Measurements from ENCODE around the gene RABL2B.

Gene RABL2B

GRCh38 chr22:50722048-50722701 is 61.3 kb downstream of the RABL2B start:
- no peak for DNase-seq

DNA sequence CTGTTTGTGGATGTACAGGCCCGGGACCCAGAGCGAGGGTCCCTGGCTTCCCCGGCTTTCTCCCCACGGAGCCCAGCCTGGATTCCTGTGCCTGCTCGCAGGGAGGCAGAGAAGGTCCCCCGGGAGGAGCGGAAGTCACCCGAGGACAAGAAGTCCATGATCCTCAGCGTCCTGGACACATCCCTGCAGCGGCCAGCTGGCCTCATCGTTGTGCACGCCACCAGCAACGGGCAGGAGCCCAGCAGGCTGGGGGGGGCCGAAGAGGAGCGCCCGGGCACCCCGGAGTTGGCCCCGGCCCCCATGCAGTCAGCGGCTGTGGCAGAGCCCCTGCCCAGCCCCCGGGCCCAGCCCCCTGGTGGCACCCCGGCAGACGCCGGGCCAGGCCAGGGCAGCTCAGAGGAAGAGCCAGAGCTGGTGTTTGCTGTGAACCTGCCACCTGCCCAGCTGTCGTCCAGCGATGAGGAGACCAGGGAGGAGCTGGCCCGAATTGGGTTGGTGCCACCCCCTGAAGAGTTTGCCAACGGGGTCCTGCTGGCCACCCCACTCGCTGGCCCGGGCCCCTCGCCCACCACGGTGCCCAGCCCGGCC is 62.1 kb downstream of the RABL2B start:
- DNase-seq: no peak

DNA sequence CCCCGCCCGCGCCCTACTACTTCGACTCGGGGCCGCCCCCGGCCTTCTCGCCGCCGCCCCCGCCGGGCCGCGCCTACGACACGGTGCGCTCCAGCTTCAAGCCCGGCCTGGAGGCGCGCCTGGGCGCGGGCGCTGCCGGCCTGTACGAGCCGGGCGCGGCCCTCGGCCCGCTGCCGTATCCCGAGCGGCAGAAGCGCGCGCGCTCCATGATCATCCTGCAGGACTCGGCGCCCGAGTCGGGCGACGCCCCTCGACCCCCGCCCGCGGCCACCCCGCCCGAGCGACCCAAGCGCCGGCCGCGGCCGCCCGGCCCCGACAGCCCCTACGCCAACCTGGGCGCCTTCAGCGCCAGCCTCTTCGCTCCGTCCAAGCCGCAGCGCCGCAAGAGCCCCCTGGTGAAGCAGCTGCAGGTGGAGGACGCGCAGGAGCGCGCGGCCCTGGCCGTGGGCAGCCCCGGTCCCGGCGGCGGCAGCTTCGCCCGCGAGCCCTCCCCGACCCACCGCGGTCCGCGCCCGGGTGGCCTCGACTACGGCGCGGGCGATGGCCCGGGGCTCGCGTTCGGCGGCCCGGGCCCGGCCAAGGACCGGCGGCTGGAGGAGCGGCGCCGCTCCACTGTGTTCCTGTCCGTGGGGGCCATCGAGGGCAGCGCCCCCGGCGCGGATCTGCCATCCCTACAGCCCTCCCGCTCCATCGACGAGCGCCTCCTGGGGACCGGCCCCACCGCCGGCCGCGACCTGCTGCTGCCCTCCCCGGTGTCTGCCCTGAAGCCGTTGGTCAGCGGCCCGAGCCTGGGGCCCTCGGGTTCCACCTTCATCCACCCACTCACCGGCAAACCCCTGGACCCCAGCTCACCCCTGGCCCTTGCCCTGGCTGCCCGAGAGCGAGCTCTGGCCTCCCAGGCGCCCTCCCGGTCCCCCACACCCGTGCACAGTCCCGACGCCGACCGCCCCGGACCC is 62.9 kb downstream of the RABL2B start:
- DNase-seq: no peak

GRCh38 chr22:50719814-50720300 is 63.6 kb downstream of the RABL2B start:
- no peak for DNase-seq

GRCh38 chr22:50718352-50718709 is 65.1 kb downstream of the RABL2B start:
- no peak for DNase-seq

DNA sequence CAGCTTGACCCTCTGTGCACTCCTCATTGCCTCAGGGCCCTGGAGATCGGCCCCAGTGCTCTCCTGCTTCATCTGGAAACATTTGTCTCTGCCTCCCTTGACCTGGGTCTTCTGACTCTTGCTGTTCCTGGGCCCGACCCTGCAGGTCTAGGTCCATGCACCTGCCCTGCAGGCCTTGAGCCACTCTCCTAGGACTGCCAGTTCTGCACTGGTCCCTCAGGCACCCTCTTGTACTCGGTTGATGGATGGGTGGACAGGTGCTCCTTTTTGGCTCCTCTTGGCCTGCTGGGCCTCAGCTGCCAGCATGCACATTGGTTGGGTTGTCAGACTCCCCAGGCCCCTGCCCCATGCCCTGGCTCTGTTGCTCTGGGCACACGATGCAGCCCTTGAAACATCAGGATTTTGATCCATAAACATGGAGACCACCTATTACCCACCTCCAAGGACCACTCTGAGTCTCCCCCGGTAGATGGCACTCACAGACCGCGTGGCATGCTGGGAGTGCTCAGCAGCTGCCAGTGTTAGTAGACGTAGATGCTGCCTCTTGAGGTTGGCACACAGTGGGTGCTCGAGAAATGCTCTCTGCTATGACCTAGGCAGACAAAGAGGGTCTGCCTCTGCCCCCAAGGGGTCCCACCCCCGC is 65.6 kb downstream of the RABL2B start:
- no peak for DNase-seq

All from hematopoietic multipotent progenitor cell treated with erythropoietin and hydrocortisone succinate and interleukin-3 and kit ligand, for 4 days (in vitro differentiated cells).